NCI-H2227 treated with DMSO at 0.1 percent for 48 hours (cell line): Measurements from ENCODE around the gene BBLN.

Experiments used
- DNase-seq: peaks from one replicate; lab custom pipeline; 2025; lab: John Stamatoyannopoulos, UW

The BBLN gene

GRCh38 chr9:128191406-128192046 lies 31.5 kb downstream of the BBLN start, which contains the start of gene CIZ1:
CIZ1 (minus strand) TSS chr9:128191572; CDS start chr9:128190857, 715 bp downstream.
- DNase-seq, result peak; percentile 28

DNA sequence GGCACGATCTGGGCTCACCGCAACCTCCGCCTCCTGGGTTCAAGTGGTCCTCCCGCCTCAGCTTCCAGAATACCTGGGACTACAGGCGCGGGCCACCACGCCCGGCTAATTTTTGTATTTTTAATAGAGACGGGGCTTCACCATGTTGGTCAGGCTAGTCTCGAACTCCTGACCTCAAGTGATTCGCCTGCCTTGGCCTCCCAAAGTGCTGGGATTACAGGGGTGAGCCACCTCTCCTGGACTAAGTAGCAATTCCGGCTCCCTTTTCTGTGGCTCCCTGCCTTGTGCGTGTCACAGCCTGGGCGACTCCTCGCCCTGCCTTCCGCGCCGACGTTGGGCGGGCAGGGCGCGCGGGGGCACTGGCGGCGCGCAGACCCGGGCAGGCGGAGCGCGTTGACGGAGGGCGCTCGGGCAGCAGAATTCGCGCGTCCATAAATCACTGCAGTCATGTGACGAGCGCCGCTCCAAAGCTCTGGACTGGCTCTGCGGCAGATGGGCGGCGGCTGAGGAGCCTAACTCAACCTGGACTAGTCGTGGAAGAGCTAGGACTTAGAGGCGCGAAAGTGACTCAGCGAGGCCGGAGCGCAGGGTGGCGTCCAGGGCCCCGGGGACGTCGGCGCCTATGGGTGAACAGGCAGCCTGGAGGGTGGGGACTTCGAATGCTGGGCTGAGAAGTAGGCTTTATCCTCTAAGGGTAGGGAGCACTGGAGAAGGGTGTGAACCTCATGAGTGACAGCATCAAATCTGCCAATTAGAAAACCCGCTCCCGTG lies 32.7 kb downstream of the BBLN start:
- peak; percentile 92 for DNase-seq

GRCh38 chr9:128193469-128194096 lies 33.5 kb downstream of the BBLN start:
- no peak for DNase-seq

GRCh38 chr9:128201441-128202369 lies 41.6 kb downstream of the BBLN start:
- DNase-seq, result no peak

- no peak for DNase-seq
Measured at GRCh38 chr9:128202648-128203023, 42.6 kb downstream of the BBLN start.

GRCh38 chr9:128203024-128203706 lies 43.1 kb downstream of the BBLN start, which contains the start of gene DNM1:
DNM1 (plus strand) TSS chr9:128203379; CDS start chr9:128203471, 92 bp downstream.
- DNase-seq, result peak; percentile 20

GRCh38 chr9:128203707-128204551 lies 43.9 kb downstream of the BBLN start:
- peak; percentile 27 for DNase-seq

DNA sequence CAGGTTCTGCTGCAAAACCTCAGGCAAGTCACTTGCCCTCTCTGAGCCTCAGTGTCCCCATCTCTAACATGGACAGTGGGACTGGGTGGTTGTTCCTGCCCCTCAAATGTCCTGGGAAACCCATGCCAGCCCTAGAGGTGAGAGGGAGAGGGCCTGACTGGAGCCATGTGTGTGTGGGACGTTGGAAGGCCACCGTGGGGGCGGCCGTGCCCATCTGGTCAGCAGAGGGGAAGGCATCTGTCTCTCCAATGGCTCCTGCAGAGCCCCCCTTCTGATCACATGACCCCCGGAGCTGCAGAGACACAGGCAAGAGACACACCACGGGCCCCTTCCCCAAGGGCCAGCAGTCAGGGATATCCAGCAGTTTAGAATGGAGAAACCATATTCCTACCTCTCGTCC lies 44.8 kb downstream of the BBLN start:
- no peak for DNase-seq

DNA sequence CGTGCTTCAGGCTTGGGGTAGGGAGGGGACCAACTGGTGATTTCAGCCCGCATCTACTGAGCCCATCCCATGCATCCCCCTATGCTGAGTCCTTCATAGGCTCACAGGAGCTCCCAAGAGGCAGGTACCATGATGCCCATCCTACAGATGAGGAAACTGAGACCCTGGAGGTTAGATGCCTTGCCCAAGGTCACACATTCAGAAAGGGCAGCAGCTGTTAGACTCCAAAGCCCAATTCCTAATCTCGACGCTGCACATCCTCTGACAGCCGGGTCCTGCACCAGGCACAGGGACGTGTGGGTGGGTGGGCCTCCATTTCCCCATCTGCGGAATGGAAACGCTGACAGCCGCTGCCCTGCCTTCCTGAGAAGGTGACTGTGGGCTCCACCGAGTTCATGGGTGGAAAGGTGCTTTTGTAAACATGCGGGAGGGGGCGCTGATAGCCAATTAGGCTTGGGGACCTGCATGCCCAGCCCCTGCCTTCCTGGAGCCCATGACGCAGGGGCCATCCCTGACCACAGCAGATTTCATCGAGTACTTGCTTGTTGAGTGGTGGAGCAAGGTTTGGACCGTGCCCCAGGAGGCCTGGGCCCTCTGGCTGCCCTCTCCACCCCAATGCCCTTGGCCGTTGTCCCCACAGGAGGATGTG lies 45.4 kb downstream of the BBLN start:
- DNase-seq, result no peak

DNA sequence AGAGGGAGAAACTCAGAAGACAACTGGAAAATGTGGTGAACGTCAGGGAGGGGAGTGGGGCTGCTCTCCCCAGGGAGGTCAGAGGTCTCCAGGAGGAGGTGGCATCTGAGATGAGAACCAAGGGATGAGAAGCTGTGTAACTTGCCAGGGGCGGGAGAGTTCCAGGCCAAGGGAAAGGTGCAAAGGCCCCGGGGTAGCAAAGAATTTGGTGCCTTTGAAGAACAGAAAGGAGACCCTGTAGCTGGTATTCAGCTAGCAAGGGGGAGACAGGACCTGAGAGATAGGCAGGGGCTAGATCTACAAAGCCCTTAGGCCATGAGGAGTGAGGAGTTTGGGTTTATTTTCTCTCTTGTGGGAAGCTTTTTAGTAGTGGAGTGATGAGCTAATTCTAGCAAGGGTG lies 46.4 kb downstream of the BBLN start:
- DNase-seq, result no peak

- DNase-seq, result no peak
Measured at GRCh38 chr9:128206916-128207910, 47.1 kb downstream of the BBLN start.

DNA sequence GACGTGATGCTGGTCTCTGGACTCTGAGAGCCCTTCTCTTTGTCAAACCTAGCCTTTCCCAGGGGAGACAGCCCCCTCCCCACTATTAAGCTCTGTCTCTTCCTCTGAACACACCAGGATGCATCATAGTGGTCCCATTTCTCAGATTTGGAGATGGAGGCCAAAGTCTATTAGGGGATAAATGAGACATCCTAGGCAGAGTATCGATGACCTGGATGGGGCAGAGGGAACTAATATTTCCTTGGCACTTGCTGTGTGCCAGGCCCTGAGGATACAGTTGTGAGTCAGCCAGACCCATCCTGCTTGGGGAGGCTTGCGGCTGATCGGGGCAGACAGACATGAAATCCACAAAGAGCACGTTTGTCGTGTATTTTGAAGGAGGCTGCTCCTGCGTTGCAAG lies 48.3 kb downstream of the BBLN start:
- DNase-seq, result no peak

- DNase-seq, result no peak
Measured at GRCh38 chr9:128208946-128209669, 49.0 kb downstream of the BBLN start.

- DNase-seq, result no peak
Measured at GRCh38 chr9:128211186-128211980, 51.3 kb downstream of the BBLN start.

DNA sequence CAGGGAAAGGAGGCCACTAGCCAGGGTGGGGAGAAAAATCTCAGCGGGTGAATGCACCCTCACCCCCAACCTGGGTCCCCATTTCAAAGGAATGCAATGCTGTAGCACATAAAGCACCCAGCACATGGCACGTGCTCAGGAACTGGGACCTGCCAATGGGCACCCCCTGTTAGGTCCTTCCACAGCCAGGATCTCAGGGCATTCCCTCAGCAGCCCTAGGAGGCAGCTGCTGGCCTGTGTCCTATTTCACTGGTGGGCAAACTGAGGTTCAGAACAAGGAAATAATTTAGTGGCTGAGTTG lies 51.9 kb downstream of the BBLN start:
- no peak for DNase-seq
